HG02571 (cell line): ENCODE results near the gene NME8.
A peak's percentile ranks its signal among the peaks of the same experiment; 100 is the strongest.

ENCODE experiments used
- ATAC-seq: cut with Tn5 transposase; IDR thresholded peaks from one replicate; pipeline ENCODE4 v1.9.1; 2021; ENCODE audit warnings: mild to moderate bottlenecking, moderate library complexity; ENCODE audit not compliant: unreplicated experiment

Gene NME8

GRCh38 chr7:37899712-37900247 is 51.4 kb downstream of the NME8 start:
- no peak for ATAC-seq

- no peak for ATAC-seq
Observed at GRCh38 chr7:37901236-37901827, 52.9 kb downstream of the NME8 start.

DNA sequence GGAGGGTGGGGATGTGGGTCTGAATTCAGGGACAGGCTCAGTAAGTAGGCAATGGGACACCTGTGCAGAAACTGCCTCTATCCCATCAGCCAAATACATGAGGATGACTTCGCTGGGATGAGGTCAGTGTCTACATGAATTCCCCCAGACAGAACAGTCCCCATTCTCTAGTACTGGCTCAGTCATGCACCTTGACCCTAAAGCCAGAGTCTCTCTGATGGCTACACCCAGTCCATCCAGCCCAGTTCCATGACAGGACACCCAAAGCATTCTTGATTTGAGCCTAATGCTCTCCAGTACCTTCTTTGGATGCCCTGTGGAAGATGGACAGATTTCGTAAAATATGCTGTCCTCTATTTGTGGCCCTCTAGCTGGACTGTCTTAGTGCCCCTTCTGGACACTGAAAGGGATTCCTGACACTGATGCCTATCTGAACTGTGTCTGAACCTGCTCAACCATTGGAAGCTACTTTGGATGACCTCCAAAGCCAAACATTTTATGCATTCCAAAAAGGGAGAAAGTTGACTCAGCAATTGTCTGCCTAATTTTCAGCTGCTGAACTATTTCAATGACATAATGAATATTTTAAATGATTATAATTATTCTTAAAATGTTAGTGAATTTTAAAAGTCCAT is 53.6 kb downstream of the NME8 start:
- ATAC-seq, result no peak

DNA sequence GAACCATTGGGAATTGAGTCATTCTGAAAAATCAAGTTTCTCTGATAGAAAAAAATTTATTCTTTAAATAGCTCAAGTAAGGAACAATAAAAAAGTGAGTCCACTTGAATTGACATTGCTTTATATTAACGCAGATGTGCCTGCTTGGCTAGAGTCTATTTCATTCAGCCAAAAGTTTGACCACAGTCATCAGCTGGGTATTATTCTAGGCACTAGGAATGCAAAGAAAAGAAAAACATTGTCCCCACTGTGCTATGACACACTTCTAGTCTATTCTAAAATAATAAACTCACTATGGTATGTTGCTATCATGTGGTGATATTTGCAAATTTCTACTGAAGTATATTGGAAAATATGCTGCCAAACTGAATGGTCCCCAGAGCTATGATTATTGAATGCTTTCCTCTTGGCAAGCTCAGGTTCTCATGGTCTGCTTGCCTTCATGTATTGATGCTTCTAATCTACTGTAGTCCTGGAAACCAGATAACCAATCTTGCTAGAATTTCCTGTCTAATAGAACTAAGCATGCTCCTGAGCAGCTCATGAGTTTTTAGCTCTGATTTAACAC is 59.9 kb downstream of the NME8 start:
- ATAC-seq, result no peak

DNA sequence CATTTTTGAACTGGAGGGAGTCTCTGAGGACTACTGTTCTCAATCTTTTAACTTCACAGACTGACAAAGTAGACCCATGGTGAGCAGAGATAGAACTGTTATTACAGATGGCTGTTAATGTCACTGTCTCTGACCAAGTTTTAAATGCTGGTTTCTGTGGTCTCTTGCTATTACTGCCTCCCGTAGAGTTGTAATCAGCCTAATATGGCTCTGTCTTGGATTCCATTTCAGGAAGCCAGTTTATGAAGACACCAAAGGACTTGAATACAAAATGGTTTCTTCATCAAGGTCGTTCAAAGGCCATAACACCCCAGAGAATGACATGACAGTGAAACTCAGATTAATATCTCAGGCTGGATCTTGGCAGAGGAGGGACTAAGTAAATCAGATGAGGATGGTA is 64.4 kb downstream of the NME8 start:
- ATAC-seq, result no peak

- no peak for ATAC-seq
Observed at GRCh38 chr7:37915438-37915837, 67.0 kb downstream of the NME8 start.

- ATAC-seq, result no peak
Observed at GRCh38 chr7:37916017-37916672, 67.7 kb downstream of the NME8 start.

GRCh38 chr7:37916673-37917660 is 68.6 kb downstream of the NME8 start, which contains the start of gene SFRP4:
Gene SFRP4, minus strand, starts transcription at chr7:37916817. Its CDS starts 280 bp downstream, at chr7:37916537.
- ATAC-seq, result no peak

DNA sequence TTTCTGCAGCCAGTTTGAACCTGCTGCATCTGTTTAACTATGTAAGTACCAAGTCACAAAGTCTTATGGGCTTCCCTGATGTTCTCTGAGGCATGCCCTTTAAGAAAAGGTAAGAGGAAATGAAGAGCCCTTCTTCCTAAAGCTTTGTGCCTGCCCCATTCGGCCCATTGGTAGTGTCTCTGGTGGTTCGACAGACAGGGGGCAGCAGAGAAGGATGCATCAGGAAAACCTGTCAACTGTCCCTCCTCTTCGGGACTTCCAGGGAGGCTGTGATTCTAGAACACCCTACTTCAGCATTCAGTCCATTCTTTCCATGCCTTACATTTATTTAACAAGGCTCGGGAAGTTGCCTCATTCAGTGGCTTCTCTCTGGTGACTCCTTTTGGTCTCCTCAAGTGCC is 70.1 kb downstream of the NME8 start:
- ATAC-seq, result no peak

- peak; percentile 55 for ATAC-seq
Observed at GRCh38 chr7:37920305-37920848, 72.0 kb downstream of the NME8 start, which contains the start of gene EPDR1. Gene EPDR1, plus strand, starts transcription at chr7:37920640. Its CDS starts 300 bp downstream, at chr7:37920940.

DNA sequence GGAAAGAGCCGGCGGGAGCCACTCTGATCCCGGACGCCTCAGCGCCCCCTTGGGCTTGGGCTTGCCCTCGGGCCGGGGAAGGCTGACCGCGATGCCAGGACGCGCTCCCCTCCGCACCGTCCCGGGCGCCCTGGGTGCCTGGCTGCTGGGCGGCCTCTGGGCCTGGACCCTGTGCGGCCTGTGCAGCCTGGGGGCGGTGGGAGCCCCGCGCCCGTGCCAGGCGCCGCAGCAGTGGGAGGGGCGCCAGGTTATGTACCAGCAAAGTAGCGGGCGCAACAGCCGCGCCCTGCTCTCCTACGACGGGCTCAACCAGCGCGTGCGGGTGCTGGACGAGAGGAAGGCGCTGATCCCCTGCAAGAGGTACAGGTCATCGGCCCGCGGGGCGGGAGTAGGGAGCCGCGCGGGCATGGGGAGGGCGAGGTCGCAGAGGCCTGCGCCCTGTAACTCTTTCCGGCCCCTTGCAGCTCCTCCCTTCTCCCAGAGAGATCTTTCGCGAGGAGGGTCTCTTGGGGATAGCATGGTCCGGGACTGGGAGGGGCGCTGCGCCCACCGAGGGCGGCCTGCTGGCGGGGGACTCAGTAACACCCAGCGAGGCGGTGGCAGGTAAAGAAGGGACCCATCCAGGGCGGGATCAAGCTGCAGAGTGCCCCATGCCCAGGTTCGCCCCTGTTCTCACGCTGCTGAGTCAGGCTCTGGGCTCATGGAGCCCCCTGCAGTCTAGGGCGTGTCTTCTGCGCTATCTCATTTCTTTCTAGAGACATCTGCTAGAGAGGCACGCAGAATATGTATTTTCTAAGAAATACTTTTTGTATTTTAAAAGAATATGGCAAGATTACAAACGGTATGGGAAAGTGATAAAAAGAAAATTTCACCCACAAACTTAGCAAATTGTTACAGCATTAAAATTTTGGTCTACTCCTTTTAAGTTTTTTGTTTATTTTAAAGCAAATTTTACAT is 72.7 kb downstream of the NME8 start:
- ATAC-seq, result peak; percentile 56

DNA sequence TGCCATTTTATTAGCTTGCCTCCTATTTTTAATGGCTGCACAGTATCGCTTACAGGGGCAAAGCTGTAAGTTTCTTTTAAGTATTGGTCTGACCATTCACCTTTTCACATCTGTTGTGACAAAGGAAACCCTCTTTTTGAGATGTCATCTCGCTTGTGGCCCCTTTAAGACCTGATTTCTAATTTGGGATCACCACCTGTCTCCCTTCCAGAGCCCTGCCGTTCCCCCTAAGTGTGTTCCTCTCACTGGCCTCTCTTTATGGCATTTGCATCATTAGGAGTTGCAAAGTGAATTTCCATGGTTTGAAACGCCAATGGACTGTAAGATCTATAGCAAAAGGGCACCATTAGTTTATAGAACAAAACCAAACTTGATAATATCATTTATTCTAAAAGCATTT is 73.5 kb downstream of the NME8 start:
- ATAC-seq, result no peak

DNA sequence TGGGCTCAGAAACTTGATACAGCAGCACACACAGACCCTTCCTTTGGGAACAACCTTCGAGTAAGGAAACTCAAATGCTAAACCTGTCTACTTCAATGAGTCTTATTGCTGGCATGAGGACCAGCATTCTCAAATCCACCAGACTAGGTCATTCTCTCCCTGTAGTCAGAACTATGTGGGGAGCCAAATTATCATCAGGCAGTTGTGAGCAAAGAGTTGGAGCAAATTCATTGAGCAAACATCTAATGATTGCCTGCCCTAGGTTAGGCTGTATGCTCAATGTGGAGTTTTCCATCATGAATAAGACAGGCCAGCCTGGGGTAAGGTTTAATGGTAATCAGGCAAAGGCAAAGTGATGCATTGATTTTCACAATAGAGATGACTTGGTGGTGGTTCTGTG is 75.6 kb downstream of the NME8 start:
- no peak for ATAC-seq

DNA sequence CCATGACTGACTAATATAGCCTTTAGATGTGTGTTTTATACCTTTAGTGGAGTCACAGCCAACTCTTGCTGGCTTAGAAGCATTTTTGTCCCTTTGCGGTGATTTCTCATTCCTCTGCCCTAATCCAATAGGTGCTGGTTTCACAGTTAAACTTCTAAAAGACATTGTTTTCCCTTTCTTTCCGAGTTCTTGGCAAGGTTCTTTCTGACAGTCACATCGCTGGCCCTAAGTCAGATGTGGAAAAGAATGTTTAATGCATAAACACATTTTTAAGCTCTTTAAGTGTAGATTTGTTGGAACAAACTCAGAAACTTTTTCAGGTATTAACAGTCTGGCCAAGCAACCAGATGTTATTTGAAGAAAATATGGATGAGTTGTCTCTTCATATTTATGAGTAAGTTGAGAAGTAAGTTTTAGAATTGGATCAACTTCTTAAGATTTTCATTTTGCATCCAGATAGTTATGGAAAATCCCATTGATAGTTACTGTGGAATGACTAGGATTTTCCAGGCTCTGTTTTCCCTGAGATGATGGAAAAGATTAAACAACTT is 76.2 kb downstream of the NME8 start:
- no peak for ATAC-seq

- no peak for ATAC-seq
Observed at GRCh38 chr7:37925620-37926019, 77.2 kb downstream of the NME8 start.

DNA sequence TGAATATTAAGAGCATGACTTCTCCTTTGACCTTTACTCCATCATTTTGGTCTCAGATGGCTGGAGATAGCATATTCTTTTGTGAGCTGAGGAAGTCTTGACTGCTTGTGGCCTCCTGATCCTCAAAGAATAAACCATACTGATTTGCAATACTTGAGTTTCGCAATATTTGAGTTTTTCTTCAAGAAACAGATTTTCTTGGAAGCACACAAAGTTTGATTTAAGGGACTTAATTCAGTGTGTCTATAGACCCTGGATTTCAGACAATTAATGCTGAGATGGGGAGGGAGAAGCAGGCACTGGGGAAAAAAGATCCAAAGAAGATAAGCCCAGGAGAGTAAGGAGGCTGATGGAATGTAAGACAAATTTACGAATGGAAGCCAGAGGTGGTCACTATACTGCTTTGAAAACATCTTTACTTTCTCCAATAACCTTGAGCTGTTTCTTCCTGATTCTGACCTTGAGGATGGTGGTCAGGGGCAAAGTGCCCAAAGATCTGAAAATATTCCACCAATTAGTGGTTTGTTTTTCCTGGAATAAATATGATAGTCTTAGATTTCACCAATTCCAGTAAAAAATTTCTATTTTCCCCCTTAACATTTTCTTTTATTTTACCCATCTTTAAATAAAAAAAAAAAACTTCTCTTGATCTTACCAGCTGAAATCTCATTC is 79.5 kb downstream of the NME8 start:
- no peak for ATAC-seq

- ATAC-seq, result no peak
Observed at GRCh38 chr7:37928878-37929277, 80.5 kb downstream of the NME8 start.
